ENCODE measurements around the gene FIBCD1.
"Not testable (repeated sequence)": the region's sequence is repeated elsewhere in the genome, so short reads cannot be mapped to it uniquely, and the experiment has no call there.

The FIBCD1 gene

DNA sequence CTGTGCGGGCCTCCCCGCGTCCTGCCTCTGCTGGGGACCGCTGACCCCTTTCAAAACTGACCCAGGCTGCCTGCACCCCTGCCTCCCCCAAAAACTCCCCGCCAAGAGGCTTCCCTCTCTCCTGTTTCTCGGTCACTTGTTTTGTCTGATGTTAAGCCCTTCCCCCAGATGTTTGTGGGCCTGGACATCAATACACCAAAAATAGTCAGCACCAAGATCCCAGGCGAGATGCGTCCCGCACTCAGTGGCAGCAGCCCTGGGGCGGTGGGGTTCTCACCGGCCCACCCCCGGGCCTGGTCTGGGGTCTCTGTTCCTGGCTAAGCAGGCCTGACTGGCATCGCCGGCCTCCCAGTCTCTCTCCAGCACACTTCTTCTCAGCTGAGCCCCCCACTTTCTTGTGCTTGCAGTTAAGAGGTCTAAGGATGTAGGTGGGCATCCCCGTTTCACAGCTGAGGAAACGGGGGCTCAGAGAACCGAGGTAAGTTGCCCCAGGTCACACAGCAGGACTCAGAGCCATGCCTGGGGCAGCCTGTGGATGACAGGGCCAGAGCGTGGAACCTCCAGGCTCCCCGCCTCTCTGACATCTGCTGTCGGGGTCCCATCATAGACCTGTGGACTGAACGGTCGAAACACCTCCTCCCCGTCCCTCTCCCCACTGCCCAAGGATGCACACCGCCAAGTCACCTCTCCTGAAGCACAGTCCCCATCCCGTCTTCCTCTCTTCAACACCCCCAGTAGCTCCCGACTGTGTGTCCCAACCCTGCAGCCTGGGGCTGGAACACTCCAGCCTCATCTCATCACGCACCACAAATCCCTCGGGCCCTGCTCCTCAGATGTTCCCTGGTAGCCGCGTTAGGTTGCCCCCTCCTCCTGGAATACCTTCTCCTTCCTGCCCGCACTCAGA is 16.8 kb downstream of the FIBCD1 start:
- DNase-seq (ENCODE audit: low spot score), result no peak

DNA sequence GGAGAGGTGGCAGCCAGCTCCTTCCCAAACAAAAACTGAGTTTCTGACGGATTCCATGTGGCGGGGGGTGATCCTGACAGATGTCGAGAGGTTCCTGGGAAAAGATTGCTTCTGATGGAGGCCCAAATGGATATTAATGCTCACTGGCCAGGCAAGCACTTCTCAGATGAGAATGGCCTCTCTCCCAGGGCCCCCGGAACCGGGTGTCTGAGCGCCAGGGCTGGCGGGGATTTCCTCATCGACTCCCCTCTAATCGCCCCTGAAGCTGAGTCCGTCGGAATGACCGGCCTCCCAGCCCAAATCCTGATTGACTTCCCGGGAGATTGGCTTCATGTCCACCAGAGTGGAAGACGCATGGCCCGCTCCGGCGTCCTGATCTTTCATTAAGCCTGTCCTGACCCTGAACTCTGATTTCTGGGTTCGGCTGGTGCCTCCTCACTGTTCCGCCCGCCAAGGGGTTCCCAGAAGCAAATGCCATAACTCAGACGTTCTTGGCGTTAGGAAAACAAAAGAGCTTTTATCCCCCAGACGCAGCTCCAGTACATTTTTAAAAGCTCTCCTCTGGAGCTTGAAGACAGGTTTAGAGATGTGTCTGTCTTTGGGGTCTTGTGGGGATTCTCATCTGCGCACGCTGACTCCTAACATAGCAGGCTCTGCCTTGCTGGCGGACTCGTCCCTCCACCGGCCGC is 17.6 kb downstream of the FIBCD1 start:
- DNase-seq (ENCODE audit: low spot score), result no peak

DNA sequence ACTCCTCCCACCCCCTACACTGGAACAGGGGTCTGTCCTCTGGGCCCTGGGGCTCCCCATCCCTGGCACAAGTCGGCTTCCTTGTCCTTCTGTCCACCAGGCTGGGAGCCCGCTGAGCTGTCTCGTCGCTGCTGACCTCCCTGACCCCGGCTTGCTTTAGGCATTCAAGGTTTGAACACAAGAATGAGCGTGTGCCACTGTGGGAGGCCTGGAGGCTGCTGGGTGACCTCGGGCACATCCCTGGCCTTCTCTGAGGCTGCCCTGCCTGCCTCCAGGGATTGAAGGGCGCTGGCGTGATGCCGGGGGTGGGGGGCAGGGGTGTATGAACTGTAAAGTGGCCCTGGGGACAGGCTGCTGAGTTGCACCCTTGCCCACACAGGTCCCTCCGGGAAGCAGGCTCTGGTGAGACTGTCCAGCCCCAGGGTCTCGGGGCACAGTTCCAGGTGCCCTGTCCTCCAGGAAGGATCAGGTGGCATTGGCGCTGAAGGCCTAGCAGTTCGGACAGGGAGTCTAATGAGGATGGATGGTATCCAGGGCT is 18.2 kb downstream of the FIBCD1 start:
- DNase-seq (ENCODE audit: low spot score), result no peak

DNA sequence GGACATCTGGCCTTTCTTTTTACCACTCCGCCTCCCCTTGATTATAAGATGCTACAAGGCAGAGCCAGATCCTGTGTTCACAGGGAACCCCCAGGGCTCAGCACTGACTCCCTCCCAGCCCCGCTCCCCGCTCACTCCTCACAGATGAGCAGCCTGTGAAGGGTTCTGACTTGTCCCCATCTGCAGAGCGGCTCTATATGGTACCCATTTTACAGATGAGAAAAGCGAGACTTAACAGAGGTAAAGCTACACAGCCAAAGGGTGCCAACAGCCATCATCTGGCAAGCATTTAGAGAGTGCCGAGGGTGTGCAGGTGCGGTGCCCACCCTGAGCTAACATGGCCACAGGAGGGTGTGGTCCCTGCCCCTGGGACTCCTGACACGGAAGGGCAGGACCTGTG is 18.8 kb downstream of the FIBCD1 start:
- DNase-seq (ENCODE audit: low spot score), result no peak

DNA sequence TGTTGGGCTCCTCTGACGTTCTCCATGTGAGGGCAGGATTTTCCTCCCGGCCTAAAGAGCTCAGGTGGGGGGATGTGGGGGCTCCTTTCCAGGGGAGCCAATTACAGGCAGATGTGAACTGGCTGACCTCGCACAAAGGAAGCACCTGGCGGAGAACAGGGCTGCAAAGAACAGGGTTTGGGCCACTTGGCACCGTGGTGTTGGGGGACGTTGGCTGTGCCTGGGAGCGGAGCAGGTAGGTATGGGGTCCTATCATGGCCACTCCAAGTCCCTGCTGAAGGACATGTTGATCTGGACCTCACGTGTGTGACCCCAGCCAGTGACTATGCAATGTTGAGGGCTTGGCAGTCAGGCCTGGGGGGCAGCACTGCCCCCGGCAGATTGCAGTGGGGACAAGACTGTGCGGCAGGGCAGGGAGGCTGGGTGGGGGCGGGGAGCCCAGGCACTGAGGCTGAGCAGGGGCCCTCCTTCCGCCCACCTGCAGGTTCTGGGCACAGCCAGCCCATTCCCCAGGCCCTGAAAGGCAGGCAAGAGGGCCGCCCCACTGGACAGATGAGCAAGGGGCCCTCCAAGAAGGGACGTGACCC is 19.4 kb downstream of the FIBCD1 start:
- no peak for DNase-seq (ENCODE audit: low spot score)

- no peak for DNase-seq (ENCODE audit: low spot score)
These were observed 20.1 kb downstream of the FIBCD1 start for GRCh38 chr9:130918826-130919558.

- DNase-seq (ENCODE audit: low spot score), result no peak
These were observed 20.8 kb downstream of the FIBCD1 start for GRCh38 chr9:130918101-130918825.

GRCh38 chr9:130917168-130917960 is 21.7 kb downstream of the FIBCD1 start:
- DNase-seq (ENCODE audit: low spot score), result no peak

- DNase-seq (ENCODE audit: low spot score), result no peak
These were observed 24.0 kb downstream of the FIBCD1 start for GRCh38 chr9:130915096-130915447.

- no peak for DNase-seq (ENCODE audit: low spot score)
These were observed 24.5 kb downstream of the FIBCD1 start for GRCh38 chr9:130914417-130915095.

- DNase-seq (ENCODE audit: low spot score), result no peak
These were observed 25.2 kb downstream of the FIBCD1 start for GRCh38 chr9:130913599-130914416.

- DNase-seq (ENCODE audit: low spot score), result peak; percentile 95
These were observed 26.0 kb downstream of the FIBCD1 start for GRCh38 chr9:130912932-130913598.

DNA sequence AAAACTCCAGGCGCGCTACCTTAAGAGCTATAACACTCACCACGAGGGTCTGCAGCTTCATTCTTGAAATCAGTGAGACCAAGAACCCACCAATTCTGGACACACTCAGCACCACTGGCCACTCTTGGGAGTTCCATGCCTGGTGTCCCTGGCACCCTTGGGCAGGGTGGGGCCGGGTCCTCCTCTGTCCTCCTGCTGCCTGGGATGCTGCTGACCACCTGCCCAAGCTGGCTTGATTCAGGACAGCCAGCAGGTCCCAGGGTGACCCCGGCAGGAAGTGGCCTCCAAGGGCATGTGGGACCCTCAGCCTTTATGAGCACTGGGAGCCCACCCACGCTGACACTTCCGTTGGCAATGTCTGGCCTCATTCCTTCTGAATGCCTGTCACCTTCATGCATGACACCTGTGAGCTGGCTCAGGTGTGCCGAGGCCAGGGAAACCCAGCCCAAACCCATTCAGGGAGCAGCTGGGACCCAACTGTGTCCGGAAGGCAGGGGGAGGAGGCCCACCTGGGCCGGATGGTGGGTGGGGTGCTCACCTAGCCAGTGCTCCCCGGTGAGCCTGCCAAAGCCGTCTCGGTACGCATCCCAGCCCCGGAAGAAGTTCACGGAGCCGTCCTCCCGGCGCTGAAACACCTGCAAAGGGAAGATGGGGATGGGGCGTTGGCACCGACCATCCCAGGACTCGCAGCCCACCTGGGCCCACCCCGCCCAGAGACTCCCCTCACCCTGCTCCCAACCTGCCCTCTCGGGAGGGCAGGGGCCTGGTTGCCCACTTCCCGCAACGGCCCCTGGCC is 27.6 kb downstream of the FIBCD1 start:
- DNase-seq (ENCODE audit: low spot score), result no peak

GRCh38 chr9:130910670-130911069 is 28.4 kb downstream of the FIBCD1 start:
- not testable (repeated sequence) for DNase-seq (ENCODE audit: low spot score)

DNA sequence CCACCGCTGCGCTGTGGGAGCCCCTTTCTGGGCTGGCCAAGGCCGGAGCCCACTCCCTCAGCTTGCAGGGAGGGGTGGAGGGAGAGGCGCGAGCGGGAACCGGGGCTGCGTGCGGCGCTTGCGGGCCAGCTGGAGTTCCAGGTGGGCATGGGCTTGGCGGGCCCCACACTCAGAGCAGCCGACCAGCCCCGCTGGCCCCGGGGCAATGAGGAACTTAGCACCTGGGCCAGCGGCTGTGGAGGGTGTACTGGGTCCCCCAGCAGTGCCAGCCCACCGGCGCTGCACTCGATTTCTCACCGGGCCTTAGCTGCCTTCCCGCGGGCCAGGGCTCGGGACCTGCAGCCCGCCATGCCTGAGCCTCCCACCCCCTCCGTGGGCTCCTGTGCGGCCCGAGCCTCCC is 29.0 kb downstream of the FIBCD1 start:
- DNase-seq (ENCODE audit: low spot score), result not testable (repeated sequence)

- DNase-seq (ENCODE audit: low spot score), result no peak
These were observed 30.1 kb downstream of the FIBCD1 start for GRCh38 chr9:130908878-130909355.

DNA sequence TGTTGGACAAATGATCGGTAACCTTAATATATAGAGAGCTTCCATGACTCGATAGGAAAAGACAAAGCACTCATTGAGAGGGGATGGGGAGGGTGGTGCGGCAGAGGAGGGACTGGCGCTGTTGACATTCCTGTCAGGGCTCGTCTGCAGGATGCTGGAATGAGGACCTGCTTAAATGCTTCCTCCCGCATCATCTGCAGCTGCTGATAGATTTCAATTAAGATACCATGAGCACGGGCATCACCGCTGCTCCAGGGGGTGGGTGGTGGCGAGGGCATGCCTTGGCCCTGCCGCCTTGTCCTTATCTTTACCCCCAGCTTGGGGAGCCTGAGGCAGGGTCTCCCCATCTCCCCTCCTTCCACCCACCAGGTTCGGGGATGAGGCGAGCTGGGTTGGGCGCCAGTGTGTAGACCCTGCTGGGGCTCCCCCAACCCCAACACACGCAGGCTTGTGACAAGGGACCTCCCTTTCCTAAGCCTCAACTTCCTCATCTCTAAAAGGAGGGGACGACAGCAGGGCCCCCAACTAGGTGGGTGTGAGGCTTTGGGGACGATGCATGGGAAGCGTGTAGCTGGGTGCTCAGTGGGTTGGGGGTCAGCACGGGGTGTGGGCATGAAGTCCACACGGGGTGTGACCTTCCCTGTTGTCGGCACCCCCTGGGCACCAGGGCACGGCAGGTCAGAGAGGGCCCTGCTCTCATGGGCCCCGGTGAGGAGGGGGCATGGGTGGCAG is 30.7 kb downstream of the FIBCD1 start:
- DNase-seq (ENCODE audit: low spot score), result no peak
